H9 (cell line): ENCODE results near the gene CDH5. TPM values are rescaled to one million over a fixed set of nuclear protein-coding genes. Genes with fewer than 3 reads are reported as not detected.

Source experiments
- DNase-seq: peaks from one replicate; pipeline ENCODE4 v3.0.0-alpha.2; 2017
- H2AFZ ChIP-seq: one replicate; pipeline ENCODE4 v1.6.1; 2013; ENCODE audit warnings: mild to moderate bottlenecking, low read length, control low read depth, moderate library complexity
- H2AK5ac ChIP-seq: 2 replicates; pipeline ENCODE4 v1.6.1; 2013; ENCODE audit warnings: low read length, control low read depth, mixed read lengths; ENCODE audit not compliant: insufficient read length
- H2BK120ac ChIP-seq: one replicate; pipeline ENCODE4 v1.6.1; 2013; ENCODE audit warnings: low read depth, mild to moderate bottlenecking, low read length, control low read depth, inconsistent platforms; ENCODE audit not compliant: poor library complexity, severe bottlenecking
- H2BK12ac ChIP-seq: 2 replicates; pipeline ENCODE4 v1.6.1; 2013; ENCODE audit warnings: low read length, control low read depth, mixed read lengths, low read depth; ENCODE audit not compliant: insufficient read length
- H2BK15ac ChIP-seq: 2 replicates; pipeline ENCODE4 v1.6.1; 2013; ENCODE audit warnings: low read depth, low read length, control low read depth
- H2BK20ac ChIP-seq: one replicate; pipeline ENCODE4 v1.6.1; 2013; ENCODE audit warnings: low read depth, mild to moderate bottlenecking, low read length, control low read depth, inconsistent platforms; ENCODE audit not compliant: poor library complexity, severe bottlenecking
- H2BK5ac ChIP-seq: 2 replicates; pipeline ENCODE4 v1.6.1; 2013; ENCODE audit warnings: low read length, control low read depth, mixed read lengths; ENCODE audit not compliant: insufficient read length
- H3K14ac ChIP-seq: 2 replicates; pipeline ENCODE4 v1.6.1; 2013; ENCODE audit warnings: low read length, control low read depth; ENCODE audit not compliant: insufficient read depth
- H3K18ac ChIP-seq: 2 replicates; pipeline ENCODE4 v1.6.1; 2013; ENCODE audit warnings: low read depth, mild to moderate bottlenecking, mixed read lengths, low read length, control low read depth; ENCODE audit not compliant: insufficient read length
- H3K23ac ChIP-seq: 2 replicates; pipeline ENCODE4 v1.6.1; 2013; ENCODE audit warnings: low read length, control low read depth, mixed read lengths, low read depth; ENCODE audit not compliant: insufficient read length
- H3K23me2 ChIP-seq: 2 replicates; pipeline ENCODE4 v1.6.1; 2013; ENCODE audit warnings: low read depth, mild to moderate bottlenecking, mixed read lengths, low read length, control low read depth; ENCODE audit not compliant: insufficient read length, poor library complexity, severe bottlenecking
- H3K27ac ChIP-seq: 2 replicates; pipeline ENCODE4 v1.5.1; 2013; ENCODE audit warnings: low read length, control low read depth, mixed read lengths, low read depth; ENCODE audit not compliant: insufficient read length
- H3K27me3 ChIP-seq: 2 replicates; pipeline ENCODE4 v1.6.1; 2013; ENCODE audit warnings: low read length, control low read depth, inconsistent platforms; ENCODE audit not compliant: insufficient read depth
- H3K4ac ChIP-seq: 2 replicates; pipeline ENCODE4 v1.6.1; 2013; ENCODE audit warnings: low read depth, mild to moderate bottlenecking, control low read depth, inconsistent platforms, low read length, moderate library complexity
- H3K4me1 ChIP-seq: 2 replicates; pipeline ENCODE4 v1.6.1; 2013; ENCODE audit warnings: low read length, control low read depth, inconsistent platforms; ENCODE audit not compliant: insufficient read depth
- H3K4me2 ChIP-seq: 2 replicates; pipeline ENCODE4 v1.6.1; 2013; ENCODE audit warnings: low read length, control low read depth, mixed read lengths; ENCODE audit not compliant: insufficient read length, insufficient read depth
- H3K56ac ChIP-seq: 2 replicates; pipeline ENCODE4 v1.6.1; 2013; ENCODE audit warnings: low read depth, mild to moderate bottlenecking, mixed read lengths, low read length, control low read depth; ENCODE audit not compliant: insufficient read length
- H3K79me1 ChIP-seq: 2 replicates; pipeline ENCODE4 v1.6.1; 2013; ENCODE audit warnings: low read depth, mild to moderate bottlenecking, moderate library complexity, low read length, control low read depth, inconsistent platforms; ENCODE audit not compliant: insufficient read depth, poor library complexity, severe bottlenecking
- H3K79me2 ChIP-seq: 2 replicates; pipeline ENCODE4 v1.6.1; 2013; ENCODE audit warnings: low read length, control low read depth, inconsistent platforms; ENCODE audit not compliant: insufficient read depth
- H3K9ac ChIP-seq: 2 replicates; pipeline ENCODE4 v1.6.1; 2013; ENCODE audit warnings: low read length, control low read depth, mixed read lengths; ENCODE audit not compliant: insufficient read length; ENCODE audit errors: extremely low read depth
- H3K9me3 ChIP-seq: one replicate; pipeline ENCODE4 v1.6.1; 2013; ENCODE audit warnings: low read depth, low read length, inconsistent platforms; ENCODE audit not compliant: control insufficient read depth
- H3T11ph ChIP-seq: one replicate; pipeline ENCODE4 v1.6.1; 2013; ENCODE audit warnings: mild to moderate bottlenecking, low read length, control low read depth, inconsistent platforms
- H4K20me1 ChIP-seq: one replicate; pipeline ENCODE4 v1.6.1; 2013; ENCODE audit not compliant: control insufficient read depth, insufficient read length, insufficient read depth
- H4K5ac ChIP-seq: 2 replicates; pipeline ENCODE4 v1.6.1; 2013; ENCODE audit warnings: low read depth, mild to moderate bottlenecking, mixed read lengths, low read length, control low read depth; ENCODE audit not compliant: insufficient read length
- H4K8ac ChIP-seq: replicated peaks from 2 replicates; pipeline ENCODE4 v1.6.1; 2013; ENCODE audit warnings: low read length, control low read depth, mixed read lengths, low read depth; ENCODE audit not compliant: insufficient read length
- H4K91ac ChIP-seq: 2 replicates; pipeline ENCODE4 v1.6.1; 2013; ENCODE audit warnings: low read depth, mild to moderate bottlenecking, moderate library complexity, mixed read lengths, low read length, control low read depth; ENCODE audit not compliant: insufficient read length
- H3K27ac Mint-ChIP-seq, 3 experiments: 2 replicates in 2 of 3; 3 replicates in 1 of 3; pipeline ENCODE4 v1.8.0; 2020 to 2021; ENCODE audit warnings: mixed read lengths in 3 of 3, mild to moderate bottlenecking in 1 of 3, moderate library complexity in 1 of 3
- H3K27me3 Mint-ChIP-seq: 2 replicates; pipeline ENCODE4 v1.8.0; 2021; ENCODE audit warnings: low read depth, mild to moderate bottlenecking, moderate library complexity, mixed read lengths
- H3K36me3 Mint-ChIP-seq, 3 experiments: 2 replicates in 2 of 3; 3 replicates in 1 of 3; pipeline ENCODE4 v1.8.0; 2020 to 2021; ENCODE audit warnings: low read depth in 3 of 3, mixed read lengths in 3 of 3; ENCODE audit not compliant: insufficient read depth in 1 of 3
- H3K4me1 Mint-ChIP-seq, 2 experiments: 2 replicates each; pipeline ENCODE4 v1.8.0; 2020; ENCODE audit warnings: mixed read lengths in 2 of 2
- H3K4me3 Mint-ChIP-seq, 2 experiments: 2 replicates in 1 of 2; 3 replicates in 1 of 2; pipeline ENCODE4 v1.8.0; 2020 to 2021; ENCODE audit warnings: mild to moderate bottlenecking in 2 of 2, mixed read lengths in 2 of 2, moderate library complexity in 1 of 2
- H3K9me3 Mint-ChIP-seq, 2 experiments: 2 replicates in 1 of 2; 3 replicates in 1 of 2; pipeline ENCODE4 v1.8.0; 2020; ENCODE audit warnings: mild to moderate bottlenecking in 2 of 2, mixed read lengths in 2 of 2, moderate library complexity in 1 of 2
- CTCF ChIP-seq: fragments of 200-600 bp; sonication (generic); conservative IDR thresholded peaks from 3 replicates; pipeline ENCODE4 v1.8.0; 2021; ENCODE audit warnings: antibody characterized with exemption, mild to moderate bottlenecking
- WGBS: extraction: QIAGEN DNeasy Blood & Tissue Kit; methylation state at CpG from one replicate; pipeline ENCODE4 v1.1.7; 2013; ENCODE audit warnings: missing lambda C conversion rate, low lambda C conversion rate, mixed read lengths; ENCODE audit not compliant: insufficient read length; ENCODE audit errors: extremely low coverage; 5-methylcytosine and 5-hydroxymethylcytosine counted together
- total RNA-seq: library from RNA; stranded (reverse); gene quantifications from 2 replicates; pipeline ENCODE4 v1.2.1, GENCODE V29; 2021

The CDH5 gene
- total RNA-seq, 1 experiment from 2014 or later = 0.20 TPM

GRCh38 chr16:66435896-66436295 lies 69.4 kb downstream of the CDH5 start:
- Histone ChIP-seq H2BK20ac (no peak overlapping the region), H2BK5ac (no peak overlapping the region), H3K27me3 (no peaks in the 10 kb centered on the region), H4K5ac (no peak overlapping the region), H3K4ac (no peak overlapping the region), H4K20me1 (no peaks in the 10 kb centered on the region), H4K8ac (no peak overlapping the region), H3K23ac (no peak overlapping the region), H3K56ac (no peak overlapping the region), H2AK5ac (no peak overlapping the region), H3K79me1 (no peaks in the 10 kb centered on the region), H3K4me1 (peaks cover 5% of the 10 kb centered on the region; the same call in 1 of the 2 replicates), H2BK12ac (peak overlapping the region; percentile 21), H4K91ac (no peak overlapping the region), H3K9me3 (no peaks in the 10 kb centered on the region), H3K27ac (no peak overlapping the region), H3T11ph (no peak overlapping the region), H3K4me2 (no peak overlapping the region), H3K18ac (no peak overlapping the region), H3K14ac (no peak overlapping the region), H3K9ac (no peak overlapping the region), H2BK120ac (no peak overlapping the region), H3K79me2 (no peaks in the 10 kb centered on the region), H2BK15ac (no peak overlapping the region), H2AFZ (no peak overlapping the region), H3K23me2 (no peaks in the 10 kb centered on the region)
- Mint-ChIP-seq H3K4me3 (no peak overlapping the region), H3K4me1 (peaks cover 16 to 31% of the 10 kb centered on the region in 2 experiments), H3K36me3 (no peaks in the 10 kb centered on the region), H3K27ac (peak overlapping the region in 1 of 3 experiments; percentile 76; a peak in 1 of 7 replicates), H3K9me3 (no peaks in the 10 kb centered on the region), H3K27me3 (peaks cover 42% of the 10 kb centered on the region)
- TF ChIP-seq CTCF = no peak
- no peak for DNase-seq
- no CpG with 5 or more reads among the region's 1 CpG for WGBS
